ENCODE results near the gene NSMCE4A.
"Not testable (repeated sequence)": the region's sequence is repeated elsewhere in the genome, so short reads cannot be mapped to it uniquely, and the experiment has no call there.

NSMCE4A gene

DNA sequence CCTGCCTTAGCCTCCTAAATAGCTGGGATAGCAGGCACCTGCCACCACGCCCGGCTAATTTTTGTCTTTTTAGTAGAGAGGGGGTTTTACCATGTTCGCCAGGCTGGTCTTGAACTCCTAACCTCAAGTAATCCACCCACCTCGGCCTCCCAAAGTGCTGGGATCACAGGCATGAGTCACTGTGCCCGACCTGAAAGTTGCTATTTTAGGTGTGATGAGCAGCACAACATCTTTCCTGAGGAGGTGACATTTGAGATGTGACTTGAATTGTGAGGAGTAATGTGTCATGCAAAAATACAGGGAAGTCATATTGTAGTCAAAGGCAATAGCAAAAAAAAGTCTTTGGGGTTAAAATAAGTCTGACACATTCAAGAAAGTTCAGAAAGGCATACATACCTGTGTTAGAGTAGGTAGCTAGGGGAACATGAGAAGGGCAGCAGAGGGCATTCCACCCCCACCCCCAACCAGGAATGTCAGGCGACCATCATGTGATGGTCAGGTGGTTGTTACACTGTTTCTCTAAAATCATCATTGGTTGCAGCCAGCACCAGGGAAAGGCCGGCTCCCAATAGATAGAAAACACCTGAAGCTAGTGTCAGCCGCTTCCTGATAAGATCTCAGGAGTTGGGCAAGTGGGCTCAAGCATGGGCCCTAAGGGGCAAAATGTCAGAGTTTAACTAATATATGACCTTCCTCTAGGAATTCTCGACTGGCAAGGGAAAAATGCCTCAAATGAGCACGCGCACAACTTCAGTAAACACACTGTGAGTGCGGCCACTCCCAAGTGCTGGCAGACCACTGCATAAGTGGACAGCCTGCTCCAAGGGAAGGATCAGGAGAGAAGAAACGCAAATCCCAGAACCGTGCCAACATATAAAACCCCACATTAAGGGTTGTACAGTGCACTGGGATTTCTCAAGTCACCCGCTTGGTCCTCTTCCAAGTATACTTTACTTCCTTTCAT is 13.6 kb upstream of the NSMCE4A start, which contains the start of gene TACC2:
Gene TACC2, plus strand, starts transcription at position 803 of the 964 bp plus-strand sequence. CDS start 32,819 bp downstream, outside the sequence.
- no peak for DNase-seq (ENCODE audit: low spot score)

DNA sequence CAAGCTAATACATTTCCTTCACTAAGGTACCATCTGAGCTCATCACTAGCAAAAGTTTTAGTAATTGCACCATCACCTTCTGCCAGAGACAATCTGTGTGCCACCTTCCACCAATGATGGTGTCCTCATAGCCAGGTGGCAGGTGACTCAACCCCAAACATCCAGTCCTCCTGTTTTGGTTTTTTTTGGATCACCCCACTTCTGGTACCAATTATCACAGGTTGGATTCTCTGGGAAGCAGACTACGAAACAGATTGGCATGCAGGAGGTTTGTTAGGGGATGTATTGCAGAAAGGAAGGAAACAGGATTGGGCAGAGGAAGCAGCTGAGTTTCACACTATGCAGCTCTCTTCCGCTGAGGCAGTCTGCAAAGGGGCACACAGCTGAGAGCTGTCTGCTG is 9.4 kb upstream of the NSMCE4A start:
- DNase-seq (ENCODE audit: low spot score) = no peak

DNA sequence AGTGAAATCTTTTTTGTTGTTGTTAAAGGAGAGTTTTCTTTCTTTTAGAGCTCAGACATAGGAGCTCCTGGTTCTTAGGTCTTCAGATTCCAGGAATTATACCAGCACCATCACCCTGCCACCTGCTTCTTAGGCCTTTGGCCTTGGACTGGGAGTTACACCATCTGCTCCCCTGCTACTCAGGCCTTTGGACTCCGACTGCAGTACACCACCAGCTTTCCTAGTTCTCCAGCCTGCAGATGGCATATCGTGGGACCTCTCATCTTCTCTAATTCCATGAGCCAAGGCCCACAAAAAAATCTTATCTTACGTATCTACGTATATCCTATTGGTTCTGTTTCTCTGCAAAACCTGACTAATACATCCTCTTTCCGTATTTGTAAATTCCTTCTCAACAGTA is 8.8 kb upstream of the NSMCE4A start:
- no peak for DNase-seq (ENCODE audit: low spot score)

DNA sequence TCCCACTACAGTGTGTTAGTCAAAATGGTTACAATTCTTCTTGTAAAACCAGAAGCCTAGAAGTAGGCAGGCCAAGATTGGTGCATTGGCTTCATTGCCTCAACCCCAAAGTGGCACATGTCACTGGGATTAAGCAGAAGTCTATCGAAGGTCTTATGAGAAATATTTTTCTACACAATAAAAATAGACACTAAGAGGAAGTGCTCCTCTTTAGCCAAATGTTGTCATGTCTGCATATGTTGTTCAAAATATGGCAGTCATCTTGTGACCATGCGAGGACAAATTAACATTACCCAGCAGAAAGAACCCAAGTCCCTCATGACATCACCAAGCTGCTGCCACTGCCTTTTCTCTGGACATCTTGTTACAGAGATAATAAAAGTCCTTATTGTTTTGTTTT is 6.3 kb upstream of the NSMCE4A start:
- DNase-seq (ENCODE audit: low spot score) = no peak

DNA sequence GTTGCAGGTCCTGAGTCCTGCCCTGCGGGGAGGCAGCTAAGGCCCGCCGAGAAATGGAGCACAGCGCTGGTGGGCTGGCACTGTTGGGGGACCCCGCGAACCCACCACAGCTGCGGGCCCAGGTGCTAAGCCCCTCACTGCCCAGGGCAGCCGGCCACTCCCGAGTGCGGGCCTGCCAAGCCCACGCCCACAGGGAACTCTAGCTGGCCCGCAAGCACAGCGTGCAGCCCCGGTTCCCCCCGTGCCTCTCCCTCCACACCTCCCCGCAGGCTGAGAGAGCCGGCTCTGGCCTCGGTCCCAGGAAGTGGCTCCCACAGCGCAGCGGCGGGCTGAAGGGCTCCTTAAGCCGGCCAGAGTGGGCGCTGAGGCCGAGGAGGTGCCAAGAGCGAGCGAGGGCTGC is 3.5 kb upstream of the NSMCE4A start:
- DNase-seq (ENCODE audit: low spot score) = no peak

DNA sequence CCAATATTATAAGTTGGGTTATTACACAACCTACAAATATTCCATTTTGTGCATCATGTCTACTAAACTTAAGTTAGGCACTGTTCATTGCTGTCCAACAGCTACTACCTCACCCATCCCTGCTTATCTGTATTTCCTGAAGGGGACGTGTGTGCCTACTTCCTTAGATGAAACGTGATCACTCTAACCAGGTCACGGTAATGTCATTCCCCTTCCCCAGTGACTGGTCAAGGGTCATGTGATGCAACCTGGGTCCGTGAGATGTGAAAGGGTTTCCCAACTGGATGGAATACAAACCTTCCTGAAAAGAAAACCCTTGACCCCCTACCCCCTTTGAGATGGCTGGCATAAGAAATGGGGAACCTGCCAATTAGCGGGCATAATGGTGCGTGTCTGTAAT is 1.6 kb upstream of the NSMCE4A start:
- no peak for DNase-seq (ENCODE audit: low spot score)

DNA sequence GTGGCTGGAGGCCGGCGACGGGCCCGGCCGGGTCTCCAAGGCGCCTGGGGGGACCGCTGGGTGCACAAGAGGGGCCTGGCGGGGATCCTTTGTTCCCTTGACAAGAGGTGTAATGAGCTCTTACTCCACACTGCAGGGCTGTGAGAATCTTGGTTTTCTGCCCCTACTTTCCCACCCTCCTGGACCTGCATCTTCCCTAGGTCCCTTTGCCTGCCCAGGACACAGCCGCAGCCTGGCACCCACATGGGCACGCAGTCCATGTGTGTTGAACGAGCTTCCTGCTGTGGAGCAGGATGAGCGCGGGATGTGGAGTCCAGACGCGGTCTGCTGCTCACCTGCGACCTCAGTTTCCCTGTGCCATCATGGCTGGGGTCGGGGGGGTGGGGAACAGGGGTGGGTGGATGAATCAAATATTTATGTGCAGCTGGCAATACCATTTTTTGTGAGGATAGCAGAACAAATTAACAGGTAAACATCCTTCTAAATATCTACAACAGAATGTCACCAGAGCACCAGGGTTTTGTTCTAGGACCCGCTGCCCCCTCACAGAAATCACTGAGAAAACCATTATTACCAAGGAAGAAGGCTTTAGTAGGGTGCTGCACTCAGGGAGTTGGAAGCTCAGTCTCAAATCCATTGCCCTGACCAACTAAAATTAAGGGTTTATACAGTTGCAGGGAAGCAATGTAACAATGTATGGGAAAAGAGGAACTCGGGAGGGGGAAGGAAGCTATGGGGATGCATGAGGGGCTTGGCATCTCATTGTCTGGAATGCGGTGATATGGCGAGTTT is 474 bp upstream of the NSMCE4A start:
- no peak for DNase-seq (ENCODE audit: low spot score)

DNA sequence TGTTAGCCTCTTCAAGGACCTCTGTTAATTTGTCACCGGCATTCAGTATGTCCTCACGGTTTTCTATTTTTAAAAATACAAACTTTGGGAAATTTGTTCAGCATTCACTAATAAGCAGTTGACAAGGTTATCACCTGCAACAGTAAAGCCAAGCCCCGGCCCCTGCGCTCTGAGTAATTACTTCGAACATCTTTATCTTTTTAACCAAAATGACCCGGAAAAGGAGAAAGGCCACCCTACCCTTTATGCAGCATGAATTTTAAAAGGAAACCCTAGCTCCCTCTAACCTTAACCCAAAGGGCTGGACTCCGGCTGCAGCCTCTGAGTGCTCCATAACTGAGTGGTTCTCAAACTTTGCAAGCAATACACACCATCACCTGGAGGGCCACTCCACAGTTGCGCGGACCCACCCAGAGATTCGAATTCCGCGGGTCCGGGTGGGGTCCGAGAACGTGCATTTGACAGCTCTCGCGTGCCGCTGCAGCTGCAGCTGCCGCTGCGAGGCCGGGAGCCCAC is 940 bp downstream of the NSMCE4A start:
- no peak for DNase-seq (ENCODE audit: low spot score)

DNA sequence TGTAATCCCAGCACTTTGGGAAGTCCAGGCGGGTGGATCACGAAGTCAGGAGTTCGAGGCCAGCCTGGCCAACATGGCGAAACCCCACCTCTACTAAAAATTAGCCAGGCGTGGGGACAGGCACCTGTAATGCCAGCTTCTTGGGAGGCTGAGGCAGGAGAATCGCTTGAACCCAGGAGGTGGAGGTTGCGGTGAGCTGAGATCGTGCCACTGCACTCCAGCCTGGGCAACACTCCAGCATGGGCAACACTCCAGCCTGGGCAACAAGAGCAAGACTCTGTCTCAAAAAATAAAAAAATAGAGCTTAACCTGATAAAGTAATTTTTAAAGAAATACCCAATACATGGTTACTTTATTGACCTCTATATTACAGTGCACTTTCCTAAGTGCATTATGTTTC is 5.9 kb downstream of the NSMCE4A start:
- DNase-seq (ENCODE audit: low spot score) = not testable (repeated sequence)

DNA sequence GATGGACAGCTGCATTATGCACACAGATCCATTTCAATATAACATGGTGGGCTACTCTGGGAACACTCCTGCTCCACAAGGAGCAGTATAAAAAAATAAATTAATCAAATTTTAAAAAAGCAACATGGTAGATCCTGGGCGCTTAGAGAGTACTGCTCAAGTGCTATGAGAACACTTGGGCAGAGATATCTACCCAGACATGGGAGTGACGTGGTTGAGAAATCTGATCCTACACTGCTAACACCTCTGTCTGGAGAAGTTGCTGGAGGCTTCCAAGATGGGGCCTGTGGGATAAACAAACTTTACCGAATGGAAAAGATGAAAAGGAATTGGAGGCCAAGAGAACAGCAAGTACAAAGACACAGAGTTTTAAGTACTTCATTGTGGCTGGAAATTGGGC is 9.0 kb downstream of the NSMCE4A start:
- no peak for DNase-seq (ENCODE audit: low spot score)

DNA sequence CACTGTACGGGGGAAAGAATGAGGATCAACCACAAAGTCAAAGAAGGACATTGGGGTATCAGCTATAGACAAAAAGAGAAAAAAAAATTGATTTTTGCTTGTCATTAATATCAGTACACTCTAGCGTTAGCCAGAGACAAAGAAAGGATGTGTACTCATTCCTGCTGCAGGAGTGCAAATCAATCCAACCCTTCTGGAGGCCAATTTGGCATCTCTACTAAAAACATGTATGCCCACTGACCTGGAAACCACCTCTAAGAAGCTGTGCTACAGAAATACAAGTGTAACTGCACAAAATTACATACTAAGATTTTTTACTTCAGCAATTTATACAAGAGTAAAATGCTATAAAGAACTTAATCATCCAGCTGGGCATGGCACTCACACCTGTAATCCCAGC is 13.6 kb downstream of the NSMCE4A start:
- DNase-seq (ENCODE audit: low spot score) = no peak

DNA sequence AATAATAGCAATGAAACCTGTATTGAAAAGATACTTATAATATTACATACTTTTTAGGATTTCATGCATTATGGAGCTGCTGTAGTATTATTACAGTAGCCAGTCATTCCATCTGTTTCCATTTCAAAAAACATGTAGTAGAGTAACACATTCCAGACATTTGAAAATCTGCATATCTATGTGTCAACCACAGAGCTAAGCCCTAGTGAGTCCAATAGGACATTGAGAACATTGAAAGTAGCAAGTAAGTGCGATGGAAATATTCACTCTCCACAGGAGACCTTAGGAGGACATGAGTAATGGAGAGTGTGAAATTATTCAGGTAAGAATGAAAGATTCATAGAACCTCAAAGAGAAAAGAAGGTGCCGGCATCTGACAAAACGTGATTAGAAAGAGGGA is 15.3 kb downstream of the NSMCE4A start:
- DNase-seq (ENCODE audit: low spot score) = no peak

DNA sequence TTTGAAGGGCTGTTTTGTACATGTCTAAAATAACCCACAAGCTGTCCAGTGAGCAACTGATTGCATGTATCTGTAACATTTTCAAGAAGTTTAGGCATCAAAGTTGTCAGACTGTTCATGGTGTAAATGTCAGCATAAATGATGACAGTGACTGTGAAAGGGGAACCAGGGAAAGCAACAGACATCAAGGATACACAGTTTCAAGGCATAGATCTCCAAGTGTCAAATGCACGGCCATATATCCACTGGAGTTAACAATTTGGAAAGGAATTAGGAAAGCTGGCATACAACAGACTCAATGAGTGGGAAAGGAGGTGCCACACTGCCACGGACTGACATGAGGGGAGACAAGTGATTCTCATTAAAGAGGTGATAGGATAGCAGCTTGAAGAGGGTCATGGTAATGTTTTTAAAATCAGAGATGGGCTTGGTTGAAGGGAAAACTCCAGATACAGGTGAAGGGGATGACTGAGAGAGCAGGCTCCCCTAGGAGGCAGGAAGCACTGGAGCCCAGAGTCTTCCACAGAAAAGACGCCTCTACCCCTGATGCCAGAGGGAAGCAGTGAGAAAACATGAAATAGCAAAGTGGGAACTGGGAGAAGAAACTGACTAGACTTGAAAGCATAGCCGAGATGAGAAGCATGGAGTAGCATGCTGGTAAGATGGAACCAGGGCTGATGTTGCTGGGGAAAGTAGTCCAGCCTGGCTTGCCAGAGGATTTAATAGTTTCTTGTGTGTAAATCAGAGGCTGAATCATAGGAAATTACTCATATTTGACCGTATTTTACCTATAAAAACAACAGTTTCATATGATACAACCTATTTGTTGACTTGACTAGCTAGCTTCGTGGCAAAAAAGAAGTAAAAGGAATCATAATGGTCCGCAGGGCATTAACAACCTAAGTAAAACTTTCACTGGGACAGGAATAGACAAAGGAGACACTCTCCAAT is 18.6 kb downstream of the NSMCE4A start:
- peak; percentile 34 for DNase-seq (ENCODE audit: low spot score)

DNA sequence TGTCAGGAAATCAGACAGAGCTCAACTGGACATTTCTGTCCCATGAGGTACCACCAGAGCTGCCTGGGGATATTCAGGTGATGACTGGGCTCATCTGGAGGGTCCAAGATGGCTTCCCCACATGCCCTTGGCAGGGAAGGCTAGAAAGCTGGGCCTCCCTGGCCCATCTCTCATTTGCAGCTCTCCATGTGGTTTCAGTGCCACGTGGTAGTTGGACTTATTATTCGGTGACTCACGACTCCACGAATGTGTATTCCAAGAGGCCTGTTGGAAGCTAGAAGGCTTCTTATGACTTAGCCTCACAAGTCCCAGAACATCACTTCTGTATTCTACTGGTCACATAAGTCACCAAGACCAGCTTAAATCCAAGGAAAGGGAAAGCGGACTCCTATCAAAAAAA is 22.8 kb downstream of the NSMCE4A start:
- peak; percentile 65 for DNase-seq (ENCODE audit: low spot score)

DNA sequence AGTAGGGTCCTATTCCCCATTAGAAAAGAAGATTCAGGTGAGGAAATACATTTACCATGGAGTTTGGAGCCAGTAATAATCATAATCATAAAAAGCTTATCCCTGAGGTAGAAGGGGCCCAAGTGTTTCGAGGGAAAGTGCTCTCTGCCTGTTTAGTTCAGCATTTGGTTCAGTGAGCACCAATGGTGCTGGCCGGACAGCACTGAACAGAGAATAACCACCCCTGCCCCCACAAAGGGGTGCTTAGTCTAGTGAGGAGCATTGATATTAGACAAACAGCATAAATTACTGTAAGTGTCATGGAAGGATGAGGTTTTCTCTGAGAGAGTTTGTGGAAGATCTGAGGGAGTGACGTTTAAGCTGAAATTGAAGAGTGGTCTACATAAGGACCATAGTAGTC is 25.6 kb downstream of the NSMCE4A start:
- DNase-seq (ENCODE audit: low spot score) = no peak

DNA sequence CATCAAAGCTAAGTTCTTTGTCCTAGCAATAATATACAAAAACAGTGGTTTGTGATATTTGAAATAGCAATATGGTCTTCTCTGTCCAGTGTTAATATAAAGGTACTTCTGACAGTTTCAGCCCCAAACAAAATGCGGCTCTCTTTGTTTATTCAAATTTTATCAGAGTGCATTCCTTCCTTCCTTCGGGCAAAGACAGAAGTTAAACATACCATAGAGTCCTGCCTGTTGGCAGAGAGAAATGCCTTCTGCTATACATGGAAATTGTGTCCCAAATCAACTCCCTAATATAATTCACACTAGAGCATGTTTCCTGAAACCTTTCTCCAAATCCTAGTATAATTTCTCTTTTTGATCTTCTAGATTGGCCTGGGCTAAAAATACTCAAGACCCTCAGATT is 26.0 kb downstream of the NSMCE4A start:
- DNase-seq (ENCODE audit: low spot score) = no peak

DNA sequence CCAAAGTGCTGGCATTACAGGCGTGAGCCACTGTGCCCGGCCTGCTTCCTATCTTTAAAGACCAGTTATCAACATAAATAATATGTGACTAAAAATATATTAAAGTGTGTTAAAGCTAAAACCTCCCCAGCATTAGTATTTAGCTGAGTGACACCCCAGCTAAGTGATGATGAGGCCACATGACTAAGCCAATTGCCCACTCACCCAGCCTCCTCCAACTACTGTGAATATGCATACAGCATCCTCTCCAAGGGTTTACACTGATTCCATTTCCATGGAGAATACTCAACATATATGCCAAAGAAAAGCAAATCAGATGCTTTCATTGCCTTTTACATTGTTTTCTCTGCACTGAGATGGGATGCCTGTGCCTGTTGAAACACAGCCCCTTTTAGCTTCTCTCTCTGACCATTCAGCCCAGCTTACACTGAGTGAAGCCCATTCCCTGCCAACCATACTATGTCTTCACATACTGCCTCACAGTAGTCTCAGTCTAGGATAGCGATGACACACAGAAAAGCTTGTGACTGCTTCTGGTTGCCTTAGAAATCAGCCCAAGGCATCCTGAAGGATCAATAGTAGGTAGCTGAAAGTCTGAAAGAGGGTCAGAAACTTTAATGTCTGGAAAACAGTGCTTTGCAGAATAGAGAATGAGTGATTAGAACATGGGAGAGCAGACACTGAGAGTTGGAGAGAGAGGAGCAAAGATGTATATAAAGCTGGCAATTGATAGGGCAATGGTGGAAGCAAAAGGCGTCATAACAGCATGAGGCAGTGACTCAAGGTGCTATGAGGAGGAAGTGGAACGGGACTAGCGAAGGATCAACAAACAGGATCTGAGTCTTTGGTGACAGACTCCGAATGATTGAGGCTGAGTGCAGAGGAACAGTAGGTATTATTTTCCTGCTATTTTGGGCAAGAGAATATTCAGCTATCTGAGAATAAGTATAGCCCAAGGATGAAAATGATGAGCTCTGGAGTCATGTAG is 27.4 kb downstream of the NSMCE4A start:
- DNase-seq (ENCODE audit: low spot score) = no peak

DNA sequence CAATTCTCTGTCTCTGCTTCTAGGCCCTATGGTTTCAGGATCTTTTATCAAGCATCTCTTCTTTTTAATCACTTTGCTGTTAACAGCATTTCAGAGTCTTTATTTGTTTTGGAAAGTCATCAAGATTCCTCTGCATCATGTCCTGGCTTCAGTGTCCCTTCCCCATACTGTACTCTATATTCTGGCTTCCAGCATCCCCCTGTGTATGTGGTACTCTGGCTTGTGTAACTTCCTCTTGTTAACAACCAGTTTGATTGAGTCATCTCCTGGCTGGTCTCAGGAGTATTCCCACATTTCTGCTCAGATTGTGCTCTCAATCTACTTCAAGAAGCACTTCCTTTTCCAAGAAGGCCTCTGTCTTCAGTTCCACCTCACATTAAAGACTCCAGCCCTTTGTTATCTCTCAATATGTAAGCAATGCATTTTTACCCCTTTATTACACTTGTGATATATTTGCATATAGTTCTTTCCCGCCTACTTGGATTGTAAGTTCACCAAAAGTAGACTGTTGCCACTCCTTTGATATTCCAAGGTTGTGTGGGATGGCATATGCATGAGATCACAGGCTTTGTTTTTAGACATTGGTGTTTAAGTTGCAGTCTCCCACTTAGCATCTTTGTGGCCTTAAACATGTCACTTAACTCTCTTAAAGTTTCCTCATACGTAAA is 32.1 kb downstream of the NSMCE4A start:
- peak; percentile 77 for DNase-seq (ENCODE audit: low spot score)

DNA sequence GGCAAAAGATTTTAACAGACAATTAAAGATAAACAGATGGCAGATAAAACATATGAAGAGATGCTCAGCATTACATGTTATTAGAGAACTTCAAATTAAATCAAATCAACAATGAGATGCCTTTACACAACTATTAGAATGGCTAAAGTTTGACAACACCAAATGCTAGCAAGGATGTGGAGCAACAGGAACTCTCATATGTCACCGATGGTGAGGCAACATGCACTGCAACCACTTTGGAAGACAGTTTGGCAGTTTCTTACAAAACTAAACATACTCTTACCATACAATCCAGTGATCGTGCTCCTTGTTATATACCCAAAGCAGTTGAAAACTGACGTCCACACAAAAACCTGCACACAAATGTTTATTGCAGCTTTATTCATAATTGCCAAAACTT is 33.5 kb downstream of the NSMCE4A start:
- DNase-seq (ENCODE audit: low spot score) = no peak

DNA sequence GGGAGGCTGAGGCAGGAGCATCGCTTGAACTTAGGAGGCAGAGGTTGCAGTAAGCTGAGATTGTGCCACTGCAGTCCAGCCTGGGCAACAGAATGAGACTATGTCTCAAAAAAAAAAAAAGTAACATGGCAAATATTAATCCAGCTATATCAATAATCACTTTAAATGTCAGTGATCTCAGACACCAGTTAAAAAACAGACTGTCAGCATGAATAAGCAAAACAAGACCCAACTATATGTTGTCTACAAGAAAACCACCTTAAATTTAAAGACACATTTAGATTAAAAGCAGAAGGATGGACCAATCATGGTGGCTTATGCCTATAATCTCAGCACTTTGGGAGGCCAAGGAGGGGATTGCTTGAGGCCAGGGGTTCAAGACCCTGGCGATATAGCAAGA is 38.7 kb downstream of the NSMCE4A start:
- no peak for DNase-seq (ENCODE audit: low spot score)

Measured in AG20443 (cell line).